Dedifferentiated amniotic fluid mesenchymal stem cell (primary cell): Measurements from ENCODE around the gene AXIN1.

ENCODE experiments used
- DNase-seq: peaks from one replicate; pipeline ENCODE4 v3.0.0-alpha.2; 2016; ENCODE audit errors: extremely low spot score

AXIN1 gene

DNA sequence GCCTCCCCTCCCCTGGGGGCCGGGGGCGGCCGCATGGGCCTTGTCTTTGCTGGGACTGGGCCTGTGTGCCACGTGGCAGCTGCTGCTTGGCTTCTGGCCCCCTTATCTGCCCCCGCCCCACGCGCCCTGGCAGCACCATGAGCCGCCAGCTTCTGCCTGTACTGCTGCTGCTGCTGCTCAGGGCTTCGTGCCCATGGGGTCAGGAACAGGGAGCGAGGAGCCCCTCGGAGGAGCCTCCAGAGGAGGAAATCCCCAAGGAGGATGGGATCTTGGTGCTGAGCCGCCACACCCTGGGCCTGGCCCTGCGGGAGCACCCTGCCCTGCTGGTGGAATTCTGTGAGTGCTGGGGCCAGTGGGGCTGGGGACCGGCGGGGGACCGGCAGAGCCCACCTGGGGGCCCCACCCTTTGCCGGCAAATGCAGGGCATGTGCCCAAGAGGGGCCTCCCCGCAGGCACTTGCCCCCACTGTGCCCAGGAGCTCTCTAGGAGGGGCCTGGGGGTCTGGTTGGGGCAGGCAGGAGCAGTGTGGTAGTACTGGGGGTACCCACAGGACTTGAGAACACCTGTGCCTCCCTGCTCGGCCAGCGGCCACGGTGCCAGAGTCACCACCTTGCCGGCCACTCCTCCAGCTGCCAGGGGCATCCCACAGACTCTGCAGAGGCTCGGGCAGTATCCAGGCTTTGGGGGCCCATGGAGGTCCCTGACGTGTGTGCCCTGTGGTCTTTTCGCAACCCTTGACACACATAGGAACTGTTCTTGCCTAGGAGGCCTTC, 69.3 kb downstream of the AXIN1 start, which contains the start of gene PDIA2:
PDIA2 (plus strand) TSS at position 132 of the 773 bp plus-strand sequence; CDS start at position 138, 6 bp downstream.
- DNase-seq = no peak

DNA sequence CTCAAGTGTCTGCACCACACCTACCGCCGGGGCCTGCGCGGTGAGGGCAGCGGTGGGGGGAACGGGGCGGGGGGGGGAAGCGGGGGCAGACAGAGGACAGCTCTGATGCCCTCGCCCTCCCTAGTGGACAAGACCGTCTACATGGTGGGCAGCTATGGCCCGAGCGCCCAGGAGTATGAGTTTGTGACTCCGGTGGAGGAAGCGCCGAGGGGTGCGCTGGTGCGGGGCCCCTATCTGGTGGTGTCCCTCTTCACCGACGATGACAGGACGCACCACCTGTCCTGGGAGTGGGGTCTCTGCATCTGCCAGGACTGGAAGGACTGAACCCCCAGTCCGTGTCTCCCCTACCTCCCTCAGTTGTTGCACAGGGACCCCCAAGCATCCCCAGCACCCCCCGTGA, 70.0 kb downstream of the AXIN1 start:
- DNase-seq = no peak

DNA sequence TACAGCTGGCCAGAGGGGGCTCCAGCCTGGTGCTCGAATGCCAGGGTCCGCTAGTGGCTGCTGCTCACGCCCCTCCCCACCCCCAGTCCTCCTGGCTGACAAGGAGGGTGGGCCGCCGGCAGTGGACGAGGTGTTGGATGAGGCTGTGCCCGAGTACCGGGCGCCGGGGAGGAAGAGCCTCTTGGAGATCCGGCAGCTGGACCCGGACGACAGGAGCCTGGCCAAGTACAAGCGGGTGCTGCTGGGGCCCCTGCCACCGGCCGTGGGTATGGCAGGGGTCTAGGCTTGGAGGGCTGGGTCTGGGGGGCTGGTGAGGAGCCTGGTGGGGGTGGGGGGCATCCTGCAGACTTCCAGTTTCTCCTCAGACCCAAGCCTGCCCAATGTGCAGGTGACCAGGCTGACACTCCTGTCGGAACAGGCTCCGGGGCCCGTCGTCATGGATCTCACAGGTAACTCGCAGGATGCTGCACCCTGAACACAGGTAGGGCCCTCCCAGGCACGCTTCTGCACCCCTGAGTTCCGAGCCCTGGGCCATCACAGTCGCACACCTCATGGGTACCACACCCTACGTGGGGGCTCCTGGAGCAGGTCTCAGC, 70.8 kb downstream of the AXIN1 start:
- no peak for DNase-seq

- DNase-seq = no peak
Measured at GRCh38 chr16:280991-281659, 71.4 kb downstream of the AXIN1 start.

DNA sequence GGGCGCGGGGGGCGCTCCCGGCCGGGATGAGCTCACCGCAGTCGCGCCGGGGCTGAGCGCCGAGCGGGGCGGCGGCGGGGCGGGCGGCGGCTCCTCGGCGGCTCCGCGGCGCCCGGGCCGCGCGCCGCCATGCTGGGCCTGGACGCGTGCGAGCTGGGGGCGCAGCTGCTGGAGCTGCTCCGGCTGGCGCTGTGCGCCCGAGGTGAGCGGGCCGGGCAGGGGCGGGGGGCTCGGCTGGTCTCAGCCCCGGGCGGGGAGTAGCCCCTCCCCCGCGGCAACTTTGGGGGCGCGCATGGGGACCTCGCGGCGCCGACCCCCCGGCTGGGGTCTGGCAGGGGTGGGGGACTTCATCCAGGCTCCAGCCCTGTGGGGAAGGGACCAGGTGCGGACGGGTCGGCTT, 72.0 kb downstream of the AXIN1 start, which contains the start of gene ARHGDIG:
ARHGDIG (plus strand) TSS at position 40 of the 400 bp plus-strand sequence; CDS start at position 130, 90 bp downstream.
- no peak for DNase-seq

DNA sequence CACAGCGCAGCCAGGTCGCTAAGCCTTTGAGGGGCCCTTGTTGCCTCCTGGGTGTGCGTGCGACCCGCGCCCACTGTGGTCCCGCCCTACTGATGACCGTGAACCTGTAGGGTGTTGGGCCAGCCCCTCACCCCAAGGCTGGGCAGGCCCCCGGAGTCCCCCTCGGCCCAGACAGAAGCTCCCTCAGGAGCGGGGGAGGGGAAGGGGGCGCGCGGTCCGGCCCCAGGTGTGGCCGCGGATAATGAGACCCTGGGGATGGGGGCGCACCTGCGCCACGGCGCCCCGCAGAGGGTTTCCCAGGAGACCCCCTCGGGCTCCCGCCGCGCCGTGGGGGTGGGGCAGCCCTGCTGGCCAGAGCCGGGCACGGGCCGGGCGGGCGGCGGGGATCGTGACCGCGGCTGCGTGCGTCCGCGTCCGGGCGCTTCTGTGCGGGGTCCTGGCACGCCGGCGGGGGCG, 72.5 kb downstream of the AXIN1 start:
- DNase-seq = no peak

DNA sequence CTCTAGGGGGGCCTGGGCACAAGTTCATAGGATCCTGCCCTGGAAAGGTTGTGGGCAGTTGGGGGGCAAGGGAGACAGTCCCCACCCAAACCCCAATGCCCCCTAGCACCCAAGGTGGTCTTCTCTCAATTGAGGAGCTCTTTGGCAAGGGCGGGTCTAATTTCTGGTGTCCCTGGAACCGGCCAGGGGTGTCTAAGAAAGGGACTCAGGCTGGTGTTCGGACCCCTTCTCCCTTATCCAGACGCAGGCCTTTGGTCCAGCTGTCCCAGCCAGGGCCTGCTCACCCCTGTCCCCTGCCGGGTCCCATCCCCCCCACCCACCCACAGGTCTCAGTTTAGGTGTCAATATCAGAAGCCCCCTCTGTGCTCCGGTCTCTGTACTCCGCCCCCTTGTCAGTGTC, 73.0 kb downstream of the AXIN1 start:
- no peak for DNase-seq

DNA sequence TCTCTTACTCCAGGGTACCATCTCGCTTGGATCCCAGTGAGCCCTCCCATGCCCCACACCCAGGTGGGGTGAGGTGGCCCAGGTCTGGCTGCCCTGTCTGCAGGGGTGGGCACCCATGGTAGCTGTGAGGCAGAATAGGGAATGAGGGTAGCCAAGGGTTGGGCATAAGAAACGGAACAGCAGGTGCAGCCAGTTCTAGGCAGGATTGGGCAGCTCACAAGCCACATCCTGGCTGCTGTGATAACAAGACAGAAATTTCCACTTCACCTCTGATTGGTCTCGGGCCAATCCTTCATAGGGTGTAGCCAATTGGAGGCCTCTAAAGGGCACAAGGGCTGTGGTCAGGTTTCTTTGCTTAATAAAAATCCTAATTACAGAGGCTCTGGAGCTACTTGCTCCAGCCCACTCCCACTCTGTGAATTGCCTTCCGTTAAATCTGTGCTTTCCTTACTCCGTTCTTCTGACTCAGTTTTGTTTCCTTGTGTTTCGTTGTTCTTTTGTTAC, 73.6 kb downstream of the AXIN1 start:
- DNase-seq = no peak

DNA sequence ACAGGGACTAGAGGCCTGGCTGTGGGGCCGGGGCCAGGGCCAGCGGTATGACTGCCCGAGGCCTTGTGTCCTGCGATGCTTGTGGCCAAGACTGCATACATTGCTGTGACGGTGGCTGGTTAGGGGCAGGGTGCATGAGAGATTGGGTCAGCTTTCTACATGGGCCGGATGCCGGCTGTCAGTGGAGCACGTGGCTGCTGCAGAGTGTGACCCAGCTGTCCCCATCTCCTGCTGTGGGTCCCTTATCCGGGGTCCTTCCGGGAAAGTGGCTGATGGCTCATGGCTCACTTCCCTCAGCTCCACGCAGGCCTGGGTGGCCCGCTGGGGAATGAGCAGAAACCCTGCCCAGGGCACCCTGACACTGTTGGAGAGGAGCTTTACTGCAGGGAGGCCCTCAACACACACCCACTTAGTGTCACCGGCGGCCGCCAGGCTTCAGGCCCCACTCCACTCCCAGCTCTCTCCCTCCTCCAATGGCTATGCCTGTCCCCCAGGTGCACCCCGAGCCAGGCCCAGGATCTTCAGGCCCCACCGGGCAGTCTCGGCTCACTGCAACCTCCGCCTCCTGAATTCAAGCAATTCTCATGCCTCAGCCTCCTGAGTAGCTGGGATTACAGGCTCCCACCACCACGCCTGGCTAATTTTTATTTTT, 76.0 kb downstream of the AXIN1 start:
- DNase-seq = no peak

DNA sequence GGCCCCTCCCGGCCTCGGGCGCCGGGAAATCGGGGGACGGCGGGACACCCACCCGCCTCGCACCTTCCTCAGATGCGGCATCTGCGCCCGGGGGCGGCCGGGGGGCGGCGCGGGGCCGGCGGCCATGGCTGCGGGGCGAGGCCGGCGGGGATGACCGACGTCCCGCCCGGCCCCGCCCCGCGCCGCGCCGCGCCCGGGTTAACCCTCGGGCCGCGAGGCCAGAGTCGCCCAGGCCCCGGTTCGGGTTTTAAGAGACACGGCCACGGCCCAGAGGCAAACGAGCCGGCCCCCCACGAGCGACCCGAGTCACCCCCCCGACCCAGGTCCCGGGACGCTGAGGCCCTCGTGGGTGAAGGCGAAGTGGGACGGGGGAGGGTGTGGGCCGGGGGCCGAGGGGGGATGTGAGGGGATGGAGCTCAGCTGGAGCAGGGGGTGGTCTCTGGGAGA, 76.7 kb downstream of the AXIN1 start, which contains the start of gene RGS11:
RGS11 (minus strand) TSS at position 159 of the 447 bp plus-strand sequence; CDS start at position 126, 33 bp downstream.
- no peak for DNase-seq

DNA sequence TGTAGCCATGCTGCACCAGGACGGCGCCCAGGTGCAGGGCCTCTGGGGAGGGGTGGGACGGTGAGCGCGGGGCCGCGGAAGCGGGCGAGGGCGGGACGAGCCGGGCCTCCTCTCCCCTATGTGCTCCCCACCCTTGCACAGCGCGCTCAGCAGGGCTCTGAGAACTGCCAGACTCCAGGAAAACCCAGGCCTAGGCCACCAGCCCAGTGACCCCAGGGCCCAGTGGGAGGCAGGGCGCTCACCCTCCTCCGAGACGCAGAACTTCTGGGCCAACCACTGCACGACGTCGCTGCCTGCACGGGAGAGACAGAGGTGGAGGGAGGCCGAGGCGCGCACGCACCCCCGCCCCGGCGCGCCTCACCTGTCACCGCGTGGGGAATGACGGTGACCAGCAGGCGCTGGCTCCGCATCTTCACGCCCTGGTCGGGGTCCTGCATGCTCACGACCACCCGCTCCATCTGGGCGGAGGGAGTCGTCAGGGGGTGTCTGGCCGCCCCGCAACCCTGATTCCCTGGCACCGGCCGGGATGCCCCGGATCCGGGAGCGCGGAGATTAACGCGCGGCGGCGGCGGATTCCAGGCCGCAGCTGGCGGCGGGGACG, 77.4 kb downstream of the AXIN1 start:
- DNase-seq = no peak

GRCh38 chr16:273547-274421, 78.7 kb downstream of the AXIN1 start:
- DNase-seq = no peak

- no peak for DNase-seq
Measured at GRCh38 chr16:272633-273546, 79.6 kb downstream of the AXIN1 start.

DNA sequence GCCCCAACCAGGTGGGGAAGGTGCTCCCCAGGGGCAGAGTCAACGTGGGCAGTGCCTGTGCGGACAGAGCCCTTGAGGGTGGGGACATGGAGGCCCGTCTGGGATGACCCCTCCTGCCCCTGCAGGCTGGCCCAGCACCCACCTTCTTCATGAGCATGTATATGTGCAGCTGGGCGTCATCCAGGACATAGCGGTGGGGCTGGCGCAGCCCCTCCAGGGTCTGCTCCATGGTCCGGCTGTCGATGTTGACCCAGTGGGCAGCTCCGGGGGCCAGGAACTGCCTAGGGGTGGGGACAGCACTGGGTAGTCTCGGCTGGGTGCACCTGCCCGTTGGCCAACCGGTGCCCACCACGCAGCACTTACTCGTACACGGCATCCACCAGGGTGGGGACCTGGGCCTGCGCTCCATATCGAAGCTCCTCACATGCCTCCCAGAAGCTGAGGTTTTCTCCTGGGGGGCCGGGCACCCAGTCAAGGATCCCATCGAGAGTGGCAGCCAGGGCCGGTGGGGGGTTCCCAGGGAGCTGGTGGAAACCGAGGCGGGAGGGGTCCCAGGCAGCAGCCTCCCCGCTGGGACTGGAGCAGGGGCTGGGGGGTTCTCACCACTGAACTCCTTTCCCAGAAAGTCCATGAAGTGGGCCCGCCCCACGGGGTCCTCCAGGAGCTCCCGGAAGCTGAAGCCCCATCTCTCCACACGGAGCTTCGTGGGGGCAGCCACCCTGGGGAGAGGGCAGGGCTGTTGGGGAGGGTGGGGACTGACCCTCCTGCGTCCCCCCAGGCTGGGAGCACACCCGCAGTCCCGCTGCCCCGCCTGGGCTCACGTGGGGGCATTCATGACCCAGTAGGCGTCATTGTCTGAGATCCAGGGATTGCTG, 81.9 kb downstream of the AXIN1 start:
- no peak for DNase-seq

DNA sequence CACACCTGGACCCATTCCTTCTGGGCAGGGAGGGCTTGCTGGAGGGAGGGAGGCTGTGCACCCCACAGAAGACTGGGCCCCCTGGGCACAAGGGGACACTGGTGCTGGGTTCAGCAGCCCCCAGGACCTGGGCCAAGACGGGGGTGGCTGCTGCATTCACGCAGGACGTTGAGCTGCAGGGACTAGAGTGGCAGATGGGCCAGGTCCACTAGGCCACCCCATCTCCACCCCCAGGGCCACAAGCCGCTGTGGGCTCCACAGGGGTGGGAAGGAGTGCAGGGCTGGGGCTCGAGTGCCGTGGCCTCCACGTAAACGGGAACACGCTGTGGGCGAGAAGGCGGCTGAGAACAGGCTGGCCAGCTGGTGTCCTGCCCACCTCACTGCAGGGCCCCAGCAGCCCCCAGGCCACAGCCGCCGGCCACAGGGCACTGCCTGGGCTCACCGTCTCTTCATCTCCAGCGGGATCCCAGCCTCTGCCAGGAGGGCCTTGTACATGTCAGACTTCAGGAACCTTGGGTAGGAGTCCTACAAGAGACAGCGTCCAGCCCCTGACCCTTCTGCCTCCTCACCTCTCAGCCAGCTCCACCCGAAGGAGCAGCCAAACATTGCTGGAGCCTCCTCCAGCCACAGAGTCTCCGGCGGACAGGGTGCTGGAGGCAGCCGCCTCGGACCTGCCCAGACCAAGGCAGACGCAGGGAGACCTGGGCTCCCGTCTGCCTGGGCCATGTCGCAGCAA, 83.3 kb downstream of the AXIN1 start:
- DNase-seq = no peak

DNA sequence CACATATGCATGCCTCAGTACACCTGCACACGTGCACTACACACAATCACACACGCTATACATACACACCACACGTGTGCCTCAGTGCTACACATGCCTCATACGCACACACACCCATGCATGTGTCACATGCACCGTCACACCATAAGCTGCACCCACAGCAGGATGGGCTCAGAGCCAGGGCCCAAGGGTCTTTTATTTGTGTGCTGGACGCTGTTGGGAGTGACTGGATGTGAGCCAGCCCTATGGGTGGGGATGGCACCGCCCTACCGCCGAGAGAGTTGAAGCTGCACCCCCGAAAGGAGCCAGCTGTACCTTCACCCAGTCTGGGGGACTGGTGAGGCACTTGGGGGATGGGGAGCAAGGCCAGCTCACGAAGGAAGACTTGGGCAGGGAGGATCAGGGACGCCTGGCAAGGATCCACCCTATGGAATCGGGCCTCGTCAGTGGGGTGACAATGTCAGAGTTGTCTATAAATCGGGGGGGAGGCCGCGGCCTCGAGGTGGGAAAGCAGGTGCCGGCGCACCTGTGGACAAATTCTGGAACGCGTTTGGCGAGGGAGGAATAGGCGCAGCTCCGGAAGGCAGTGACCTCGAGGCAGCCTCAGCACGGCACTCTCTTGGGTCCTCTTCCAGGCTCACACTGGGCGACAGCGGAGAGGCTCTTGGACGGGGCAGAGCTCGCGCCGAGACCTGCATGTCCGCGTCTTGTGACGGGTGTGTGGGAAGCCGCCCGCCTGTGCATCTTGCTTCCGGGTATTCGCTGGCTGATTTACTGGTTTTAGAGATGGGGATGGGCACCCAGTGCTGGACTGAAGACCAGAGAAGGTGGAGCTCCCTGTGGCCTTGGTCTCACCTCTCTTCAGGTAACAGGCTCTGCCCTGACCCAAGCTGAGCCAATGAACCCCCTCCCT, 84.1 kb downstream of the AXIN1 start:
- no peak for DNase-seq
